ENCODE data around the gene LRBA.
"Not testable (repeated sequence)": the region's sequence is repeated elsewhere in the genome, so short reads cannot be mapped to it uniquely, and the experiment has no call there.

Gene LRBA

GRCh38 chr4:150683775-150684350 lies 331.2 kb downstream of the LRBA start:
- Histone ChIP-seq H3K36me3 (ENCODE audit: insufficient read depth, low read length) (no peaks in the 10 kb centered on the region), H3K4me1 (ENCODE audit: insufficient read depth, low read length) (peaks cover 4% of the 10 kb centered on the region; the same call in 1 of the 2 replicates), H3K9me3 (ENCODE audit: control insufficient read depth, insufficient read depth, low read length) (no peaks in the 10 kb centered on the region), H3K9ac (ENCODE audit: low read depth, low read length) (no peak overlapping the region)

DNA sequence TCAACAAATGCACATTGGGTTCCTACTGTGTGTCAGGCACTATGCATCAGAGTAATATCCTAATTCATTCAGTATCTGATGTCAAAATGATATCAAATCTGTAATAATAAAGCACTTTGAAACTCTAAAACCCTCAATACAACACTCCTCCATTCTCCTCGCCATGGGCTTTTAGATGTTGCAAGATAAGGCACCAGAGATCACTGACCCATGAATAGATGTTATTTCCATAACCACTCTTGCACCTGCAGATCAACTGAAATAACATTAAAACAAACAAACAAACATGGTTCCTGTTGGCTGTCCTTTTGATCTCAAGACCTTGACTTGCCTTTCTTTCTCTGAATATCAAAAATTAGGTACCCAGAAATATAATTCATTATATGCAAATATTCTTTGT lies 333.0 kb downstream of the LRBA start:
- Histone ChIP-seq H3K4me1 (ENCODE audit: insufficient read depth, low read length) (peaks cover 4% of the 10 kb centered on the region; the same call in 1 of the 2 replicates), H3K36me3 (ENCODE audit: insufficient read depth, low read length) (no peaks in the 10 kb centered on the region), H3K9ac (ENCODE audit: low read depth, low read length) (no peak overlapping the region), H3K9me3 (ENCODE audit: control insufficient read depth, insufficient read depth, low read length) (no peaks in the 10 kb centered on the region)

DNA sequence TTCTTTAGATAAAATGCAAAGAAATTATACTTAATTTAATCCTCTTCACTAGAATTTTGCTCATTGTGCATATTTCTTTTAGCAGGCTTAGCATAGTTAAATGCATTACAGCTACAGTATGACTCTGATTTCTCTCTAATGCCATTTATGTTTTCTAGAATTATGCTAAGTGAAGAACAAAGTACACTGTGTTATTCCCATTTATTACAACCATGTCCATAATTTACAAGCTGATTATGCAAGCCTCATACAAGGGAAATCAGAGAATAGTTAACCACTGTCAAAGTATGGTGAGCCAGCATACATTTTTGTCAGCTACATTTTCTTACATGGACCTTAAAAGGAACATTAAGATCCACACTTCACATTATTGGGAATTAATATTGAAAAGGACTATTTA lies 334.0 kb downstream of the LRBA start:
- Histone ChIP-seq H3K4me1 (ENCODE audit: insufficient read depth, low read length) (peaks cover 4% of the 10 kb centered on the region; the same call in 1 of the 2 replicates), H3K36me3 (ENCODE audit: insufficient read depth, low read length) (no peaks in the 10 kb centered on the region), H3K9me3 (ENCODE audit: control insufficient read depth, insufficient read depth, low read length) (no peaks in the 10 kb centered on the region), H3K9ac (ENCODE audit: low read depth, low read length) (no peak overlapping the region)

DNA sequence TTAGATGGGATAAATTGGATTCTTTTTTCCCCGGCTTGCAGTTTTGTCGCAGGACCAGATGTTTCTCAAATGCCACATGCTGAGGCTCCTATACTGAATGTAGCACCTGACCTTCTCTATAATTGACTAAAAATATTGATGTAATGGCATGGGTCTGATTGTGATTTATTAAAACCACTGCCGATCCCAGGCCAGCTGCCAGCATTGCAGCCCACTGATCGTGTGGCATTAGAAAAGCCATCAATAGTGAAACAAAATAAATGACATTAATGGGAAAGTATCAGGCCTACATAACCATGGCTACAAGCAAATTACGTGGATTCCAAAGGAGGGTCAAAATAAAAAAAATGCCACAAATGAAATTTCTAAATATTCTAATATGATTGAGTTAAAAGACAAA lies 334.4 kb downstream of the LRBA start:
- Histone ChIP-seq H3K4me1 (ENCODE audit: insufficient read depth, low read length) (peaks cover 4% of the 10 kb centered on the region; the same call in 1 of the 2 replicates), H3K9ac (ENCODE audit: low read depth, low read length) (no peak overlapping the region), H3K36me3 (ENCODE audit: insufficient read depth, low read length) (no peaks in the 10 kb centered on the region), H3K9me3 (ENCODE audit: control insufficient read depth, insufficient read depth, low read length) (no peaks in the 10 kb centered on the region)

- H3K36me3 ChIP-seq (ENCODE audit: insufficient read depth, low read length): no peaks in the 10 kb centered on the region
- no peaks in the 10 kb centered on the region for H3K9me3 ChIP-seq (ENCODE audit: control insufficient read depth, insufficient read depth, low read length)
- no peak overlapping the region for H3K9ac ChIP-seq (ENCODE audit: low read depth, low read length)
- H3K4me1 ChIP-seq (ENCODE audit: insufficient read depth, low read length): peaks cover 4% of the 10 kb centered on the region; the same call in 1 of the 2 replicates
These were observed 335.2 kb downstream of the LRBA start for GRCh38 chr4:150679765-150680343.

DNA sequence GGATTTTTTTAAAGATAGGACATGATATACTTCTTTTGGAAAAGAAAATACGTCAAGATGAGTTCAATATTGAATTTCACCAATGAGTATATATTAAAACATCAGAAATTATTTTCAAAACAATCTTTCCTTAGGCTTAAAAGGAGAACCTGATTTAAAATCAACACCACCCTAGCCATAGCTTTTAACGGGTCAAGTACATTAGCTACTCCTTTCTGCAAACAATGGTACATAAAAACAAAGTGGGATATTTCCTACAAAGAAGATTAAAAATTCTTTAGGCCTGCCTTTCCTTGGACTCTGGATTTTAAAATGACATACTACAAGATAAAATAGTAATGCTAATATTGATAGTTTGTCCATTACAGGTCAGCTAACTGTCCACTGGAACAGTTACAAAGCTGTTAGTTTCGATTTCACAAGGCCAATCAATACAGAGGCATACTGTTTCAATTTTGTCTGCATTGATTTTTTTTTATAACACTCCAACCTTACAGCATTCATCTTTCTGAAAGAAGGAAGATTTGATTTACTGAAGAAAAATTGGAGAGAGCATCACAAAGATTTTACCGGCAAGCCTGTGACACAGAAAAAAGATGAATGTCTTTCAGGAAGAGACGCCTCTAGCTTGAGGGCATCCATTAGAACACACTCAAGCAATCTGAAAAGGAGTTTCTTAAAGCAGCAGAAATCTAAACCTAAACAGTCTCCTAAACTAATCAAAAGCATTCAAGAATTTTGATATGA lies 335.9 kb downstream of the LRBA start:
- Histone ChIP-seq H3K9me3 (ENCODE audit: control insufficient read depth, insufficient read depth, low read length) (no peaks in the 10 kb centered on the region), H3K4me1 (ENCODE audit: insufficient read depth, low read length) (0 out of 2 replicates have a peak, but pooled peaks cover 4% of the 10 kb centered on the region), H3K36me3 (ENCODE audit: insufficient read depth, low read length) (no peaks in the 10 kb centered on the region), H3K9ac (ENCODE audit: low read depth, low read length) (no peak overlapping the region)

GRCh38 chr4:150673793-150674192 lies 341.3 kb downstream of the LRBA start:
- no peaks in the 10 kb centered on the region for H3K36me3 ChIP-seq (ENCODE audit: insufficient read depth, low read length)
- no peak overlapping the region for H3K9ac ChIP-seq (ENCODE audit: low read depth, low read length)
- no peaks in the 10 kb centered on the region for H3K4me1 ChIP-seq (ENCODE audit: insufficient read depth, low read length)
- no peaks in the 10 kb centered on the region for H3K9me3 ChIP-seq (ENCODE audit: control insufficient read depth, insufficient read depth, low read length)

DNA sequence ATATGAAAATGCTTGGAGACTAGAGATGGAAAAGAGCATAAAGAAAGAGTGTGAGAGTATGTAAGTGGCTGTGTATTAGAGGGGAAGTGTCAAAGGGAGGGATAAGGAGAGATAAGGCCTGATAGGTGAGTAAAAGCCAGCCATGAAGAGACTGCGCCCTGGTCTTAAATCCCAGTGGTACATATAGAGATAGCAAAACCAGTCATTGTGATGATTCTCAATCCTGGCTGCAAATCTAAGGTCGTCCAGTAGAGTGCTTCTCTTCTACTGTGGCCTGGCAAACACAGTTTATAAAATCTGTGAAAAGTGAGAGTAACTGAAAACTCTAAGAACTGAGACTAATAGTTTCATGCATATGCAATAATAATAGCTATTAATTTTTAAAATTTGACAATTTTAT lies 346.3 kb downstream of the LRBA start:
- no peaks in the 10 kb centered on the region for H3K36me3 ChIP-seq (ENCODE audit: insufficient read depth, low read length)

GRCh38 chr4:150664935-150665334 lies 350.1 kb downstream of the LRBA start:
- H3K36me3 ChIP-seq (ENCODE audit: insufficient read depth, low read length): no peaks in the 10 kb centered on the region
- H3K4me1 ChIP-seq (ENCODE audit: insufficient read depth, low read length): no peaks in the 10 kb centered on the region
- H3K9ac ChIP-seq (ENCODE audit: low read depth, low read length): no peak overlapping the region
- no peaks in the 10 kb centered on the region for H3K9me3 ChIP-seq (ENCODE audit: control insufficient read depth, insufficient read depth, low read length)

More for the DNA sequence above, 346.3 kb downstream of the LRBA start:
- Histone ChIP-seq H3K4me1 (ENCODE audit: insufficient read depth, low read length) (no peaks in the 10 kb centered on the region), H3K9ac (ENCODE audit: low read depth, low read length) (no peak overlapping the region), H3K9me3 (ENCODE audit: control insufficient read depth, insufficient read depth, low read length) (no peaks in the 10 kb centered on the region)

DNA sequence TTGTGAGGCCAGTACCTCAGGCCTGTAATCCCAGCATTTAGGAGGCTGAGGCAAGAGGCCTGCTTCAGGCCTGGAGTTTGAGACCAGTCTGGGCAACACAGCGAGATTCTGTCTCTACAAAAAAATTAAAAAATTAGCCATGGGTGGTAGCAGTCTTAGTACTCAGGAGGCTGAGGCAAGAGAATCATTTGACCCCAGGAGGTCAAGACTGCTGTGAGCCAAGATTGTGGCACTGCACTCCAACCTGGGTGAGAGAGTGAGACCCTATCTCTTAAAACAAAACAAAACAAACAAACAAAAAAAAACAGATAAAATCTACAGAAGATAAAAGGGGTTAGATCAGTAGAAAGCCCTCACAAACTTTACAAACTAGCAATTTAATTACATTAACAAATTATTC lies 352.4 kb downstream of the LRBA start:
- no peaks in the 10 kb centered on the region for H3K4me1 ChIP-seq (ENCODE audit: insufficient read depth, low read length)
- H3K9ac ChIP-seq (ENCODE audit: low read depth, low read length): no peak overlapping the region
- no peaks in the 10 kb centered on the region for H3K36me3 ChIP-seq (ENCODE audit: insufficient read depth, low read length)
- no peaks in the 10 kb centered on the region for H3K9me3 ChIP-seq (ENCODE audit: control insufficient read depth, insufficient read depth, low read length)

DNA sequence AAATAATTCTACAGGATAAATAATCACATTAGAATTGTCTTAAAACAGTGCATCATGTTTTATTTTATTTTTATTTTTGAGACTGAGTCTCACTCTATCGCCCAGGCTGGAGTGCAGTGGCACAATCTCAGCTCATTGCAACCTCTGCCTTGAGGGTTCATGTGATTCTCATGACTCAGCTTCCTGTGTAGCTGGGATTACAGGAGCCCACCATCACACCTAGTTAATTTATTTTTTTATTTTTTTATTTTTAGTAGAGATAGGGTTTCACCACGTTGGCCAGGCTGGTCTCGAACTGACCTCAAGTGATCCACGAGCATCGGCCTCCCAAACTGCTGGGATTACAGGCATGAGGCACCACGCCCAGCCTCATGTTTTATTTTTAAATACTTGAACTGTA lies 353.5 kb downstream of the LRBA start:
- not testable (repeated sequence) for H3K4me1 ChIP-seq (ENCODE audit: insufficient read depth, low read length); H3K9ac ChIP-seq (ENCODE audit: low read depth, low read length); H3K36me3 ChIP-seq (ENCODE audit: insufficient read depth, low read length); H3K9me3 ChIP-seq (ENCODE audit: control insufficient read depth, insufficient read depth, low read length)

GRCh38 chr4:150658258-150658657 lies 356.8 kb downstream of the LRBA start:
- H3K36me3 ChIP-seq (ENCODE audit: insufficient read depth, low read length); H3K9ac ChIP-seq (ENCODE audit: low read depth, low read length); H3K4me1 ChIP-seq (ENCODE audit: insufficient read depth, low read length); H3K9me3 ChIP-seq (ENCODE audit: control insufficient read depth, insufficient read depth, low read length): not testable (repeated sequence)

DNA sequence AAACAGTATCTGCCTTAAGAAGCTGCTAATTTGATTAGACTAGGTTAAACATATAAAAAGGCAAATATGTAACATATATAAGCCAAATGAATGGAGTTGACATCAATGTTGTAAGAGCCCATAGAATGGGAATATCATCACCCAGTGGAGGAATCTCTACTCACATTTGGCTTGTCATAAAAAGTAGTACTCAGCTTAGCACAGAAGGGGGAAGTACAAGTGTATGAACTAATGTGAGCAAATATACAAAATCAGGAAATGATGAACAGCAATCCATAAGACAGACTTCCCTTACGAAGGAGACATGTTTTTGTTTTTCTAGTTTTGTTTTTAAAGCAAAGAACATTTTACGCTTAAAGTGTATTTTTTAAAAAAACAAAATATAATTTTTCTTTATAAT lies 358.2 kb downstream of the LRBA start:
- no peaks in the 10 kb centered on the region for H3K9me3 ChIP-seq (ENCODE audit: control insufficient read depth, insufficient read depth, low read length)
- no peaks in the 10 kb centered on the region for H3K36me3 ChIP-seq (ENCODE audit: insufficient read depth, low read length)
- H3K9ac ChIP-seq (ENCODE audit: low read depth, low read length): no peak overlapping the region
- no peaks in the 10 kb centered on the region for H3K4me1 ChIP-seq (ENCODE audit: insufficient read depth, low read length)

- H3K9me3 ChIP-seq (ENCODE audit: control insufficient read depth, insufficient read depth, low read length): no peaks in the 10 kb centered on the region
- H3K4me1 ChIP-seq (ENCODE audit: insufficient read depth, low read length): no peaks in the 10 kb centered on the region
- H3K9ac ChIP-seq (ENCODE audit: low read depth, low read length): no peak overlapping the region
- no peaks in the 10 kb centered on the region for H3K36me3 ChIP-seq (ENCODE audit: insufficient read depth, low read length)
These were observed 364.3 kb downstream of the LRBA start for GRCh38 chr4:150650751-150651150.

DNA sequence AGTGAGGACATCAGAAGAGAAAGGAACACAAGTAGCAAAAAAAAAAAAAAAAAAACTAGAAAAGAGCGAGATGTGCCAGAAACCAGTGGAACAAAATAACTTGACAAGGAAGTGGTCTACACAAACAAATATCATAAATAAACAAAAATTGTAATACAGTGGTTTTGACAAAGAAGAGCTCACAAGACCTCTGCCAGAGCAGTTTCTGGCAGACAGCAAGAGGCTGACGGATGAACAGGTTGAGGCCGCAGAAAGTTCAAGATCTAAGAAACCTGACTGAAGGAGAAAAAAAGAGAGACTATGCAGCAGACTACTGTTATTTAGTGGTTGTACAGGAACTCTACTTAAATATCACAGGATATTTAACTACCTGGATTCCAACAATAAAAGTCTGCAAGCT lies 367.0 kb downstream of the LRBA start:
- Histone ChIP-seq H3K9ac (ENCODE audit: low read depth, low read length) (no peak overlapping the region), H3K36me3 (ENCODE audit: insufficient read depth, low read length) (no peaks in the 10 kb centered on the region), H3K9me3 (ENCODE audit: control insufficient read depth, insufficient read depth, low read length) (no peaks in the 10 kb centered on the region), H3K4me1 (ENCODE audit: insufficient read depth, low read length) (no peaks in the 10 kb centered on the region)

Measured in ES-I3 (cell line).